Measurements from ENCODE around the gene CACNA1A. TPM values are rescaled to one million over a fixed set of nuclear protein-coding genes. Genes with fewer than 3 reads are reported as not detected.

CACNA1A gene
- total and polyA plus RNA-seq, 2 of the 13 experiments (the other 11 are each of a cell fraction or from before 2014, with no cell fraction given): not detected

DNA sequence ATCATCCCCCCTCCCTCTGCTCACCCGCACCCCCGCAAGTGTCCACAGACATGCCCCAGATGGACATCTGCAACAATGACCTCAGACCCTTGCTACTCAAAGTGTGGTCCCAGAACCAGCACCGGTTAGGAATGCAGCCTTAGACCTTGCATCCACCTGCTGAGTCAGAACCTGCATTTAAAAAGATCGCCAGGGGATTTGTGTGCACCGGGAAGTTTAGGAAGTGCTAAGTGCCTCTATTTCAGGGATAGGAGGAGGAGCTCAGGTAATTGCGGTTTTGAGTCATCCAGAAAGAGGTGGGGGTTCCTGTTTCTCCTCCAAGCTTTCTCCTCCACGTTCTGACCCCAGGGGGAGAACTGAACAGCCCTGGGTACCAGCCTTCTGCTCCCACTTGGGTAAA, 46.2 kb downstream of the CACNA1A start:
- Histone ChIP-seq H2AFZ (ENCODE audit: low read length) (no peak overlapping the region), H3K79me2 (ENCODE audit: insufficient read depth, low read length) (no peaks in the 10 kb centered on the region), H3K4me1 (ENCODE audit: insufficient read depth, low read length) (no peaks in the 10 kb centered on the region), H3K27ac (ENCODE audit: extremely low read length, insufficient read depth, low read length) (no peak overlapping the region), H3K9ac (ENCODE audit: insufficient read depth, low read depth, low read length) (no peak overlapping the region), H3K36me3 (replicated peaks in 1 of 2; ENCODE audit: control insufficient read depth in 1 of 2, insufficient read depth in 2 of 2, low read length in 2 of 2) (no peaks in the 10 kb centered on the region), H3K27me3 (ENCODE audit: control insufficient read depth in 1 of 2, insufficient read depth in 2 of 2, low read length in 2 of 2) (peaks cover 2 to 23% of the 10 kb centered on the region in 2 experiments; a peak in 3 of 5 replicates), H3K4me3 (replicated peaks in 1 of 3; ENCODE audit: insufficient read depth in 1 of 3, low read depth in 2 of 3, low read length in 3 of 3) (no peak overlapping the region), H4K20me1 (ENCODE audit: insufficient read depth, low read length) (0 out of 2 replicates have a peak, but pooled peaks cover 2% of the 10 kb centered on the region), H3K4me2 (ENCODE audit: low read depth, low read length) (no peak overlapping the region), H3K9me3 (ENCODE audit: low read length) (no peaks in the 10 kb centered on the region)
- FAIRE-seq: no peak
- WGBS (ENCODE audit: low lambda C conversion rate): under 1% methylated on average over 7 of the region's 7 CpGs
- ChIA-PET CTCF (ENCODE audit: low intra/inter-chr PET ratio, low total read pairs) (no interaction called here), POLR2A (no interaction called here)
- ATAC-seq: no peak
- in situ Hi-C loops (cut with HindIII; ENCODE audit: extremely low pct_ligation_motif_present, low pct_unique_long_range_greater_than_20kb): no loop called here
- intact Hi-C loops (cut with micrococcal nuclease; ENCODE audit: unreplicated experiment): no loop called here
- BruUV-seq (replicated peaks): no TSS peak
- no peak for DNase-seq (ENCODE audit: low spot score)
- TF ChIP-seq, protein P1, sequence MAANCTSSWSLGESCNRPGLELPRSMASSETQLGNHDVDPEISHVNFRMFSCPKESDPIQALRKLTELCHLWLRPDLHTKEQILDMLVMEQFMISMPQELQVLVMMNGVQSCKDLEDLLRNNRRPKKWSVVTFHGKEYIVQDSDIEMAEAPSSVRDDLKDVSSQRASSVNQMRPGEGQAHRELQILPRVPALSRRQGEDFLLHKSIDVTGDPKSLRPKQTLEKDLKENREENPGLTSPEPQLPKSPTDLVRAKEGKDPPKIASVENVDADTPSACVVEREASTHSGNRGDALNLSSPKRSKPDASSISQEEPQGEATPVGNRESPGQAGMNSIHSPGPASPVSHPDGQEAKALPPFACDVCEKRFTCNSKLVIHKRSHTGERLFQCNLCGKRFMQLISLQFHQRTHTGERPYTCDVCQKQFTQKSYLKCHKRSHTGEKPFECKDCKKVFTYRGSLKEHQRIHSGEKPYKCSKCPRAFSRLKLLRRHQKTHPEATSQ (CRISPR knock-in tag; IDR thresholded peaks at IDR 0.05; ENCODE audit: borderline replicate concordance): no peak
- no peak for TF ChIP-seq ATF1 (CRISPR knock-in tag; IDR thresholded peaks at IDR 0.05)
- TF ChIP-seq ZBTB7B (CRISPR knock-in tag; IDR thresholded peaks at IDR 0.05): no peak
- TF ChIP-seq ZNF484 (CRISPR knock-in tag; IDR thresholded peaks at IDR 0.05; ENCODE audit: borderline replicate concordance, low read depth): no peak
- no peak for TF ChIP-seq GTF3A (CRISPR knock-in tag; conservative IDR thresholded peaks at IDR 0.05)
- TF ChIP-seq, protein P2, sequence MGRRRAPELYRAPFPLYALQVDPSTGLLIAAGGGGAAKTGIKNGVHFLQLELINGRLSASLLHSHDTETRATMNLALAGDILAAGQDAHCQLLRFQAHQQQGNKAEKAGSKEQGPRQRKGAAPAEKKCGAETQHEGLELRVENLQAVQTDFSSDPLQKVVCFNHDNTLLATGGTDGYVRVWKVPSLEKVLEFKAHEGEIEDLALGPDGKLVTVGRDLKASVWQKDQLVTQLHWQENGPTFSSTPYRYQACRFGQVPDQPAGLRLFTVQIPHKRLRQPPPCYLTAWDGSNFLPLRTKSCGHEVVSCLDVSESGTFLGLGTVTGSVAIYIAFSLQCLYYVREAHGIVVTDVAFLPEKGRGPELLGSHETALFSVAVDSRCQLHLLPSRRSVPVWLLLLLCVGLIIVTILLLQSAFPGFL (CRISPR knock-in tag; IDR thresholded peaks at IDR 0.05): no peak
- no peak for TF ChIP-seq YY1 (IDR thresholded peaks at IDR 0.05; ENCODE audit: insufficient read depth, insufficient replicate concordance, low read depth, low read length)
- TF ChIP-seq, protein P3, sequence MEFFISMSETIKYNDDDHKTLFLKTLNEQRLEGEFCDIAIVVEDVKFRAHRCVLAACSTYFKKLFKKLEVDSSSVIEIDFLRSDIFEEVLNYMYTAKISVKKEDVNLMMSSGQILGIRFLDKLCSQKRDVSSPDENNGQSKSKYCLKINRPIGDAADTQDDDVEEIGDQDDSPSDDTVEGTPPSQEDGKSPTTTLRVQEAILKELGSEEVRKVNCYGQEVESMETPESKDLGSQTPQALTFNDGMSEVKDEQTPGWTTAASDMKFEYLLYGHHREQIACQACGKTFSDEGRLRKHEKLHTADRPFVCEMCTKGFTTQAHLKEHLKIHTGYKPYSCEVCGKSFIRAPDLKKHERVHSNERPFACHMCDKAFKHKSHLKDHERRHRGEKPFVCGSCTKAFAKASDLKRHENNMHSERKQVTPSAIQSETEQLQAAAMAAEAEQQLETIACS (CRISPR knock-in tag; IDR thresholded peaks at IDR 0.05): no peak
- TF ChIP-seq HOXA9 (CRISPR knock-in tag; IDR thresholded peaks at IDR 0.05; ENCODE audit: borderline replicate concordance): no peak
- TF ChIP-seq HES4 (CRISPR knock-in tag; IDR thresholded peaks at IDR 0.05; ENCODE audit: borderline replicate concordance): no peak
- no peak for TF ChIP-seq RFX1 (IDR thresholded peaks at IDR 0.05)
- TF ChIP-seq, protein P4, sequence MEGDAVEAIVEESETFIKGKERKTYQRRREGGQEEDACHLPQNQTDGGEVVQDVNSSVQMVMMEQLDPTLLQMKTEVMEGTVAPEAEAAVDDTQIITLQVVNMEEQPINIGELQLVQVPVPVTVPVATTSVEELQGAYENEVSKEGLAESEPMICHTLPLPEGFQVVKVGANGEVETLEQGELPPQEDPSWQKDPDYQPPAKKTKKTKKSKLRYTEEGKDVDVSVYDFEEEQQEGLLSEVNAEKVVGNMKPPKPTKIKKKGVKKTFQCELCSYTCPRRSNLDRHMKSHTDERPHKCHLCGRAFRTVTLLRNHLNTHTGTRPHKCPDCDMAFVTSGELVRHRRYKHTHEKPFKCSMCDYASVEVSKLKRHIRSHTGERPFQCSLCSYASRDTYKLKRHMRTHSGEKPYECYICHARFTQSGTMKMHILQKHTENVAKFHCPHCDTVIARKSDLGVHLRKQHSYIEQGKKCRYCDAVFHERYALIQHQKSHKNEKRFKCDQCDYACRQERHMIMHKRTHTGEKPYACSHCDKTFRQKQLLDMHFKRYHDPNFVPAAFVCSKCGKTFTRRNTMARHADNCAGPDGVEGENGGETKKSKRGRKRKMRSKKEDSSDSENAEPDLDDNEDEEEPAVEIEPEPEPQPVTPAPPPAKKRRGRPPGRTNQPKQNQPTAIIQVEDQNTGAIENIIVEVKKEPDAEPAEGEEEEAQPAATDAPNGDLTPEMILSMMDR (CRISPR knock-in tag; IDR thresholded peaks at IDR 0.05): no peak
- TF ChIP-seq RFXAP (CRISPR knock-in tag; IDR thresholded peaks at IDR 0.05; ENCODE audit: borderline replicate concordance): no peak
- no peak for TF ChIP-seq ZNF33B (CRISPR knock-in tag; IDR thresholded peaks at IDR 0.05)
- TF ChIP-seq MBNL3 (CRISPR knock-in tag; conservative IDR thresholded peaks at IDR 0.05): no peak
- TF ChIP-seq ZFP36 (IDR thresholded peaks at IDR 0.05; ENCODE audit: borderline replicate concordance, low read depth, low read length, partially characterized antibody): no peak
- TF ChIP-seq NFIC (IDR thresholded peaks at IDR 0.05; ENCODE audit: low read length): no peak

All from HepG2 (cell line).